IMR-90 (cell line): ENCODE data around the gene PIK3C3. TPM values are rescaled to one million over a fixed set of nuclear protein-coding genes. Genes with fewer than 3 reads are reported as not detected.
A peak's percentile ranks its signal among the peaks of the same experiment; 100 is the strongest.

Source experiments
- ATAC-seq: fragments of 200-7000 bp; cut with Tn5 transposase; 2 replicates; pipeline ENCODE4 v1.9.1; 2020; ENCODE audit warnings: low read depth, mild to moderate bottlenecking, moderate library complexity
- BruUV-seq: library from RNA; stranded (reverse); fragments of 400-500 nt; replicated peaks from 2 replicates; lab custom pipeline; 2021; lab: Mats Ljungman, UMichigan
- CTCF ChIA-PET: fragments of 300-600 bp; formaldehyde crosslinking; extraction: SDS; loops from one replicate; lab custom pipeline; 2021; ENCODE audit warnings: antibody characterized with exemption; lab: Yijun Ruan, JAX
- POLR2A ChIA-PET: fragments of 300-600 bp; sonication (Branson Sonifier 250); formaldehyde crosslinking; loops from one replicate; lab custom pipeline; 2022; ENCODE audit warnings: antibody characterized with exemption; ENCODE audit not compliant: unreplicated experiment; lab: Charles Lee
- DNase-seq: peaks from one replicate; pipeline ENCODE4 v3.0.0; 2013
- H2AFZ ChIP-seq: replicated peaks from 2 replicates; pipeline ENCODE3; 2013; ENCODE audit warnings: low read length, mild to moderate bottlenecking; ENCODE audit not compliant: poor library complexity
- H2AK5ac ChIP-seq: 2 replicates; pipeline ENCODE4 v1.6.1; 2013; ENCODE audit warnings: low read depth, low read length, inconsistent platforms
- H2AK9ac ChIP-seq: replicated peaks from 2 replicates; pipeline ENCODE3; 2013; ENCODE audit warnings: mild to moderate bottlenecking, low read depth, low read length, moderate library complexity; ENCODE audit not compliant: poor library complexity
- H2BK120ac ChIP-seq: 2 replicates; pipeline ENCODE4 v1.6.1; 2013; ENCODE audit warnings: low read depth, low read length, inconsistent platforms
- H2BK15ac ChIP-seq: 3 replicates; pipeline ENCODE4 v1.6.1; 2013; ENCODE audit warnings: low read depth, low read length, inconsistent platforms
- H2BK20ac ChIP-seq: 2 replicates; pipeline ENCODE4 v1.6.1; 2013; ENCODE audit warnings: low read depth, mild to moderate bottlenecking, inconsistent platforms, low read length, moderate library complexity
- H2BK5ac ChIP-seq: 2 replicates; pipeline ENCODE4 v1.6.1; 2013; ENCODE audit warnings: mild to moderate bottlenecking, low read depth, low read length, inconsistent platforms; ENCODE audit not compliant: poor library complexity, severe bottlenecking
- H3K14ac ChIP-seq: replicated peaks from 2 replicates; pipeline ENCODE4 v1.6.1; 2013; ENCODE audit warnings: low read depth, low read length, inconsistent platforms
- H3K18ac ChIP-seq: 2 replicates; pipeline ENCODE4 v1.6.1; 2013; ENCODE audit warnings: low read depth, low read length, control low read depth
- H3K23ac ChIP-seq: 2 replicates; pipeline ENCODE4 v1.6.1; 2013; ENCODE audit warnings: low read depth, low read length, inconsistent platforms
- H3K27ac ChIP-seq: 2 replicates; pipeline ENCODE4 v1.5.1; 2013; ENCODE audit warnings: mild to moderate bottlenecking, control low read depth, low read length; ENCODE audit not compliant: insufficient read depth
- H3K27me3 ChIP-seq: 2 replicates; pipeline ENCODE4 v1.6.1; 2013; ENCODE audit warnings: low read length; ENCODE audit not compliant: control insufficient read depth, insufficient read depth
- H3K36me3 ChIP-seq: 2 replicates; pipeline ENCODE4 v1.6.1; 2013; ENCODE audit warnings: low read length, mixed read lengths; ENCODE audit not compliant: control insufficient read depth, insufficient read depth
- H3K4ac ChIP-seq: 2 replicates; pipeline ENCODE4 v1.6.1; 2013; ENCODE audit warnings: low read depth, low read length, inconsistent platforms
- H3K4me1 ChIP-seq: 2 replicates; pipeline ENCODE4 v1.6.1; 2013; ENCODE audit warnings: low read length, mixed read lengths; ENCODE audit not compliant: control insufficient read depth, insufficient read depth
- H3K4me2 ChIP-seq: 2 replicates; pipeline ENCODE4 v1.6.1; 2013; ENCODE audit warnings: low read depth, mild to moderate bottlenecking, control low read depth, low read length, moderate library complexity
- H3K4me3 ChIP-seq: 2 replicates; pipeline ENCODE4 v1.5.1; 2013; ENCODE audit warnings: low read depth, mild to moderate bottlenecking, control low read depth, low read length, moderate library complexity; ENCODE audit not compliant: insufficient read depth
- H3K56ac ChIP-seq: 2 replicates; pipeline ENCODE4 v1.6.1; 2013; ENCODE audit warnings: low read length, inconsistent platforms; ENCODE audit not compliant: insufficient read depth; ENCODE audit errors: extremely low read depth
- H3K79me1 ChIP-seq, 2 experiments: 2 replicates each; pipeline ENCODE4 v1.6.1; 2013; ENCODE audit warnings: low read length in 2 of 2, inconsistent platforms in 1 of 2, low read depth in 1 of 2
- H3K9ac ChIP-seq: 2 replicates; pipeline ENCODE4 v1.6.1; 2013; ENCODE audit warnings: low read depth, low read length, control low read depth
- H3K9me1 ChIP-seq: 2 replicates; pipeline ENCODE4 v1.6.1; 2013; ENCODE audit warnings: low read length, inconsistent platforms; ENCODE audit not compliant: insufficient read depth
- H3K9me3 ChIP-seq: 2 replicates; pipeline ENCODE4 v1.6.1; 2013; ENCODE audit warnings: low read length; ENCODE audit not compliant: control insufficient read depth, insufficient read depth
- H4K20me1 ChIP-seq: 2 replicates; pipeline ENCODE4 v1.6.1; 2013; ENCODE audit warnings: low read length, inconsistent platforms; ENCODE audit not compliant: insufficient read depth
- H4K5ac ChIP-seq: 2 replicates; pipeline ENCODE4 v1.6.1; 2013; ENCODE audit warnings: mild to moderate bottlenecking, low read depth, low read length, control low read depth
- H4K8ac ChIP-seq, 2 experiments: 2 replicates each; pipeline ENCODE4 v1.6.1; 2013; ENCODE audit warnings: low read depth in 2 of 2, low read length in 2 of 2, control low read depth in 1 of 2, inconsistent platforms in 1 of 2
- H4K91ac ChIP-seq: 2 replicates; pipeline ENCODE4 v1.6.1; 2013; ENCODE audit warnings: low read depth, low read length, inconsistent platforms; ENCODE audit not compliant: insufficient read depth
- MAFK ChIP-seq: IDR thresholded peaks from 2 replicates; pipeline ENCODE4 v1.6.1; 2012; ENCODE audit warnings: low read depth, low read length, improper control_type of control experiment
- WGBS, 2 experiments: methylation state at CpG; one replicate each; pipeline versions ENCODE4 v1.1.5 to v1.1.7; 2013; ENCODE audit warnings: missing lambda C conversion rate in 2 of 2; ENCODE audit not compliant: insufficient read length in 1 of 2; ENCODE audit errors: extremely low coverage in 2 of 2; 5-methylcytosine and 5-hydroxymethylcytosine counted together
- dilution Hi-C: fragments of 300-500 bp; cut with HindIII; formaldehyde crosslinking; loops from one replicate; pipeline ENCODE4 v1.14.3; 2018; ENCODE audit warnings: low sequenced_read_pairs; ENCODE audit not compliant: unreplicated experiment
- in situ Hi-C: fragments of 300-500 bp; cut with MboI; formaldehyde crosslinking; loops from 3 replicates; pipeline ENCODE4 v1.14.3; 2019; ENCODE audit warnings: low sequenced_read_pairs, inconsistent platforms, mixed read lengths
- intact Hi-C: fragments of 100-400 bp; cut with micrococcal nuclease; formaldehyde crosslinking; loops from 2 replicates; pipeline ENCODE4 v1.10.0; 2022
- polyA plus RNA-seq, 3 experiments: library from polyadenylated mRNA; depleted of rRNA; stranded (reverse); fragments of >200 nt; gene quantifications; 2 replicates each; pipeline ENCODE4 v1.2.3, GENCODE V29; 2012; ENCODE audit warnings: low replicate concordance in 1 of 3
- total RNA-seq: library from RNA; depleted of rRNA; stranded (reverse); fragments of >200 nt; gene quantifications from 2 replicates; pipeline ENCODE4 v1.2.3, GENCODE V29; 2012
- TF ChIP-seq, protein P1 (sequence below): fragments of 150-350 bp; IDR thresholded peaks from 2 replicates; pipeline ENCODE4 v1.6.1; 2016; ENCODE audit warnings: low read depth, mild to moderate bottlenecking, low read length, moderate library complexity, borderline replicate concordance

PIK3C3 gene
- total and polyA plus RNA-seq, 2 of the 4 experiments (the other 2 are of a cell fraction): 41.2 to 57.2 TPM

DNA sequence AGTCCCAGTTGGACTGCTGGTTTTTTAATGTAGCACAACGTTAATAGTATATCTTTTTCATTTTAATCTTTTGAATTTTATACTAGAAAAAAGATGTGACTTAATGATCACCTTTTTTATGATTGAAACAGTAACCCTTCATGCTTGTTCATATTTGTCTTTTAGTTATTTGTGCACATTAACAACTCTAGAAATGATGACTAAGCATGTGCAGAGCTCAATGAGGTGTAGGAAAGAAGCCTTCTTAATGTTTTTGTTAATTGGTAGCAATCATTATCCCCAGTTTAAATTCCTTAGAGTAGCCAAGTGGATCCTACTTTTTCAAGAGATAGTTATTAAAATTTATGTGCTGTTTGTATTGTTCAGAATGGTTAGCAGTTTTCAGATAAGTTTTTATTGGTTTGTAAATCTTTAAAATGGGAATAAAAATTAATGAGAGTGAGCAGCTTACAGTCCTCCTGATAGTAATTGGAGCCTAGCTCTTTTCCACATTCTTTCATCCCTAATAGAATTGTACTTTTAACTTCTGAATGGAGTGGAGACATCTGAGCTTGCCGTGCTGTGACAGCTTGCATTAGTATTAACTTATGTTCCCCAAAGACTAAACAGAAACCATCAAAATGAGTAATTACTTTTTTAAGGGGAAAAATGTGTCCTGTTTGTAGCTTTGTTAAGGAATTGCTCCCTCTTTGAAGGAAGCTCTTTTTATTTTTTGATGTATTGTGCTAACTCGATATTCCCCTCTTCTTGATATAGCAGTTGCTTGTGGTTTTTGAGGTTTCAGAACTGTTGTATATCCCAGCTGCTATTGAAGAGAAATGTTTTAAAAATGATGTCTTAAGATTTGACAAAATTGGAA, 17.3 kb downstream of the PIK3C3 start:
- TF ChIP-seq, protein P1, sequence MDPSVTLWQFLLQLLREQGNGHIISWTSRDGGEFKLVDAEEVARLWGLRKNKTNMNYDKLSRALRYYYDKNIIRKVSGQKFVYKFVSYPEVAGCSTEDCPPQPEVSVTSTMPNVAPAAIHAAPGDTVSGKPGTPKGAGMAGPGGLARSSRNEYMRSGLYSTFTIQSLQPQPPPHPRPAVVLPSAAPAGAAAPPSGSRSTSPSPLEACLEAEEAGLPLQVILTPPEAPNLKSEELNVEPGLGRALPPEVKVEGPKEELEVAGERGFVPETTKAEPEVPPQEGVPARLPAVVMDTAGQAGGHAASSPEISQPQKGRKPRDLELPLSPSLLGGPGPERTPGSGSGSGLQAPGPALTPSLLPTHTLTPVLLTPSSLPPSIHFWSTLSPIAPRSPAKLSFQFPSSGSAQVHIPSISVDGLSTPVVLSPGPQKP: no peak
- peak; percentile 83 for TF ChIP-seq MAFK
- intact Hi-C loops: no loop called here
- Histone ChIP-seq H3K23ac (no peak overlapping the region), H4K91ac (no peak overlapping the region), H2AK9ac (no peak overlapping the region), H3K9ac (no peak overlapping the region), H2AK5ac (no peak overlapping the region), H2BK5ac (no peak overlapping the region), H3K18ac (no peak overlapping the region), H3K79me1 (peaks cover 14 to 42% of the 10 kb centered on the region in 2 experiments), H3K4me3 (no peak overlapping the region), H3K4me1 (peaks cover 5% of the 10 kb centered on the region), H2BK15ac (no peak overlapping the region), H4K20me1 (0 out of 2 replicates have a peak, but pooled peaks cover under 1% of the 10 kb centered on the region), H2AFZ (no peak overlapping the region), H3K9me1 (peaks cover 5% of the 10 kb centered on the region; the same call in 1 of the 2 replicates), H2BK120ac (no peak overlapping the region), H3K4ac (no peak overlapping the region), H3K4me2 (no peak overlapping the region), H2BK20ac (no peak overlapping the region), H4K5ac (no peak overlapping the region), H3K9me3 (no peaks in the 10 kb centered on the region), H3K56ac (no peak overlapping the region), H3K27me3 (no peaks in the 10 kb centered on the region), H3K27ac (no peak overlapping the region), H3K36me3 (peaks cover 10% of the 10 kb centered on the region), H3K14ac (no peak overlapping the region), H4K8ac (no peak overlapping the region)
- CTCF ChIA-PET: no interaction called here
- in situ Hi-C loops: no loop called here
- ATAC-seq (no peak), DNase-seq (no peak)
- POLR2A ChIA-PET: no interaction called here
- dilution Hi-C loops: no loop called here
- no TSS peak for BruUV-seq
- WGBS, 2 experiments: no CpG with 5 or more reads among the region's 3 CpGs
